Measurements from ENCODE around the gene MTHFR.

DNA sequence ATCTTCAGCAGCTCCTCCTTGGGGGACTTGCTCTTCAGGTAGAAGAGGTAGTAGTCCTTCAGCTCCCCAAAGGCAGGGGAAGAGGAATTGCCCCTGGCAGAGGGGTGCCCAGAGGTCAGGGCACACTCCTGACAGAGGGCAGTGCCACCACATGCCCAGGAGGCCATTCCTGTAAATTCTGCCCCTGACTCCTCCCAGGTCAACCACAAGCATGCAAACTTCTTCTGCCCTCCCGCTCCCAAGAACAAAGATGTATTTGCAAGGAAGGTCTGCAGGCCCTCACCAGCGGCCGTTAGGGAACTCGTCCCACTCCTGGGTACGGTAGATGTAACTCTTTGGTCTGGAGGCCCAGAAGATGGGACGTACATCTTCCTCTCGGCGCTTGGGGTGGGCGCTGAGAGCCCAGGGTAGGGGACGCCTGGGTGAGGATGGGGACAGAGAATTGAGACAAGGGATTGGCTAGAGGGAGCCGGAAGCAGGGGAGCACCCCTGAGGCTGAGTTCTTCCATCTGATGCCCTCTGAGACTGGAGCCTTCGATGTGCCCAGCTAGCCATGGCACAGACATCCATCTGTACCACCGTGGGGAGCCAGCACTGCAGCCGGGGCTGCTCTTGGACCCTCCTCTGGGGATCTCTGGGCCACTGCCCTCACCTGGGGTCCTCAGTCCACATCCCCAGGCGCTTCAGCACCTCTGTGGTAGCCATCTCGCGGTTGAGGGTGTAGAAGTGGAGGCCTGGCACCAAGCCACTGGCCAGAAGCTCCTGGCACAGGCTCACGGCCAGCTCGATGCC lies 11.1 kb downstream of the MTHFR start:
- TF ChIP-seq, protein P1, sequence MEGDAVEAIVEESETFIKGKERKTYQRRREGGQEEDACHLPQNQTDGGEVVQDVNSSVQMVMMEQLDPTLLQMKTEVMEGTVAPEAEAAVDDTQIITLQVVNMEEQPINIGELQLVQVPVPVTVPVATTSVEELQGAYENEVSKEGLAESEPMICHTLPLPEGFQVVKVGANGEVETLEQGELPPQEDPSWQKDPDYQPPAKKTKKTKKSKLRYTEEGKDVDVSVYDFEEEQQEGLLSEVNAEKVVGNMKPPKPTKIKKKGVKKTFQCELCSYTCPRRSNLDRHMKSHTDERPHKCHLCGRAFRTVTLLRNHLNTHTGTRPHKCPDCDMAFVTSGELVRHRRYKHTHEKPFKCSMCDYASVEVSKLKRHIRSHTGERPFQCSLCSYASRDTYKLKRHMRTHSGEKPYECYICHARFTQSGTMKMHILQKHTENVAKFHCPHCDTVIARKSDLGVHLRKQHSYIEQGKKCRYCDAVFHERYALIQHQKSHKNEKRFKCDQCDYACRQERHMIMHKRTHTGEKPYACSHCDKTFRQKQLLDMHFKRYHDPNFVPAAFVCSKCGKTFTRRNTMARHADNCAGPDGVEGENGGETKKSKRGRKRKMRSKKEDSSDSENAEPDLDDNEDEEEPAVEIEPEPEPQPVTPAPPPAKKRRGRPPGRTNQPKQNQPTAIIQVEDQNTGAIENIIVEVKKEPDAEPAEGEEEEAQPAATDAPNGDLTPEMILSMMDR (IDR thresholded peaks at IDR 0.05), result no peak
- no peak for TF ChIP-seq POLR2A (IDR thresholded peaks at IDR 0.05)
